Activated naive CD4-positive, alpha-beta T cell treated with anti-CD3 and anti-CD28 coated beads, Interleukin-2, amount 50 U/mL, for 72 hours (primary cell): ENCODE results near the gene SEPTIN1. TPM values are rescaled to one million over a fixed set of nuclear protein-coding genes. Genes with fewer than 3 reads are reported as not detected.

Experiments
- ATAC-seq, 2 donors: fragments of 150-1000 bp; cut with Tn5 transposase; 2 replicates each; pipeline ENCODE4 v1.10.0; 2021; ENCODE audit warnings: mild to moderate bottlenecking in 2 of 2, moderate library complexity in 2 of 2
- DNase-seq, 2 donors: peaks; one replicate each; pipeline ENCODE4 v3.0.0; 2021 to 2022; ENCODE audit warnings: low spot score in 2 of 2
- H3K27ac Mint-ChIP-seq, 2 donors: one replicate each; pipeline ENCODE4 v1.8.0; 2022; ENCODE audit warnings: mild to moderate bottlenecking in 2 of 2, mixed read lengths in 2 of 2
- H3K36me3 Mint-ChIP-seq, 2 donors: one replicate each; pipeline ENCODE4 v1.8.0; 2022; ENCODE audit warnings: mixed read lengths in 2 of 2
- H3K9me3 Mint-ChIP-seq, 2 donors: one replicate each; pipeline ENCODE4 v1.8.0; 2022; ENCODE audit warnings: mixed read lengths in 2 of 2
- total RNA-seq, 2 donors: library from RNA; stranded (reverse); gene quantifications; one replicate each; pipeline ENCODE4 v1.2.3, GENCODE V29; 2022

SEPTIN1 gene, protein sequence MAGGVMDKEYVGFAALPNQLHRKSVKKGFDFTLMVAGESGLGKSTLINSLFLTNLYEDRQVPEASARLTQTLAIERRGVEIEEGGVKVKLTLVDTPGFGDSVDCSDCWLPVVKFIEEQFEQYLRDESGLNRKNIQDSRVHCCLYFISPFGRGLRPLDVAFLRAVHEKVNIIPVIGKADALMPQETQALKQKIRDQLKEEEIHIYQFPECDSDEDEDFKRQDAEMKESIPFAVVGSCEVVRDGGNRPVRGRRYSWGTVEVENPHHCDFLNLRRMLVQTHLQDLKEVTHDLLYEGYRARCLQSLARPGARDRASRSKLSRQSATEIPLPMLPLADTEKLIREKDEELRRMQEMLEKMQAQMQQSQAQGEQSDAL
- total RNA-seq, result 100 to 1,000 TPM; 161 to 208 TPM

DNA sequence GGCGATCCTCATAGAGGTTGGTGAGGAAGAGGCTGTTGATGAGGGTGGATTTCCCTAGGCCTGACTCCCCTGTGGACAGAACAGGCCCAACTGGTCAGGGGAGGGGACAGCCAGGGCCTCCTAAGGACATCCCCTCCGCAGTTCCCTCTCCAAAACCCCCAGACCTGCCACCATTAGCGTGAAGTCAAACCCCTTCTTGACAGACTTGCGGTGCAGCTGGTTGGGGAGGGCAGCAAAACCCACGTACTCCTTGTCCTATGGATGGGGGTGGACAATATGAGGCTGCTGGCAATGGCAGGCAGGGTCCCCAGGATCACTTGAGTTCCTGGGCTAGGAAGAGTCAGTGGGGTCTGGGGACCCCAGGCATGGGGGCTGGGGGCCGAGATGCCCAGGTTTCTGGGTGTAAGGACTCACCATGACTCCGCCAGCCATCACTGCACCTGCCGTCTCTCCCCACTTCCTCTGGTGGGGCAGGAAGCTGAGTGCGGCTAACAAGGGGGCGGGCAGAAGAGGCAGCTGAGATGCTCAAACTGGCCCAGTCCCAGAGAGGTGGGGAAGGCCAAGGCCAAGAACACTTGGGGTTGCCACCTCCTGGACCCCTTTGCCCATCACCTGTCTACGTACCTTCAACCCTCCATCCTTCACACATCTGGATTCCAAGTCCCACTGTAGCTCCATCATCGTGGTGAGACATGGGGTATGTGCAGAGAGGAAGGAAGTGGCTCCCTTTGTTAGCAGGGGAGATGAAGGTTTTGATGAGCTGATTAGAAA is at the start of gene SEPTIN1:
Gene SEPTIN1 (minus strand): TSS at position 451 of the 771 bp plus-strand sequence. CDS start 19 bp downstream, at position 432.
- H3K36me3 Mint-ChIP-seq, result peaks cover 26 to 28% of the 10 kb centered on the region in 2 donors
- no peaks in the 10 kb centered on the region for H3K9me3 Mint-ChIP-seq
- peak within 1 kb of the TSS; percentile 94 to 98 for H3K27ac Mint-ChIP-seq
- peak; percentile 33 to 45 for ATAC-seq
- peak; percentile 71 to 81 for DNase-seq

DNA sequence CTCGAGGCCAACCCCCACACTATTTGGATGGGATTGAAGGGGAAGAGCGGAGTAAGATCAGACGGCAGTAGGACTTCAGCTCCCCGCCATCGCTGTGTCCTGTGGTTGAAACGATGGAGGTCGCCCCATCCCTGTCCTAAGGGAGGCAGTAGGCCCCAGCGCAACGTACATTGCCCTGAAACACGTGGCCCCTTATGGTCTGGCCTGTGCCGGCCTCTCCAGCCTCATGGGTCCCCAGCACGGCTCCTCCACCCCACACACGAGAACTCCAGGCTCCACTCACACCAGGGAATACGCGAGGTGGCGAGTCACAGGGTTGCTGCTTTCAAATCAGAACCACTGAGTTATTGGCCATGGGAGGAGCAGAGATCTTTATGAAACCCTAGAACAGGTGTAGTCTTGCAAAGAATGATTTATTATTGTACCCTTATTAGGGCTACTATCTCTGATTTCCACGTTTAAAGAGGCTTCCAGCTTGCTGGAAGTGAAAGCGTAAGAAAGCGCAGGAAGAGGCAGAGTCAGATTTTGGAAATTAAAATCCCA is 48.1 kb upstream of the SEPTIN1 start:
- peak in 1 of 2 donors; percentile 73 for DNase-seq
- H3K27ac Mint-ChIP-seq, result no peak overlapping the region
- ATAC-seq, result peak; percentile 31 to 40
- peaks cover 0 to 8% of the 10 kb centered on the region in 2 donors for H3K36me3 Mint-ChIP-seq
- no peaks in the 10 kb centered on the region for H3K9me3 Mint-ChIP-seq

DNA sequence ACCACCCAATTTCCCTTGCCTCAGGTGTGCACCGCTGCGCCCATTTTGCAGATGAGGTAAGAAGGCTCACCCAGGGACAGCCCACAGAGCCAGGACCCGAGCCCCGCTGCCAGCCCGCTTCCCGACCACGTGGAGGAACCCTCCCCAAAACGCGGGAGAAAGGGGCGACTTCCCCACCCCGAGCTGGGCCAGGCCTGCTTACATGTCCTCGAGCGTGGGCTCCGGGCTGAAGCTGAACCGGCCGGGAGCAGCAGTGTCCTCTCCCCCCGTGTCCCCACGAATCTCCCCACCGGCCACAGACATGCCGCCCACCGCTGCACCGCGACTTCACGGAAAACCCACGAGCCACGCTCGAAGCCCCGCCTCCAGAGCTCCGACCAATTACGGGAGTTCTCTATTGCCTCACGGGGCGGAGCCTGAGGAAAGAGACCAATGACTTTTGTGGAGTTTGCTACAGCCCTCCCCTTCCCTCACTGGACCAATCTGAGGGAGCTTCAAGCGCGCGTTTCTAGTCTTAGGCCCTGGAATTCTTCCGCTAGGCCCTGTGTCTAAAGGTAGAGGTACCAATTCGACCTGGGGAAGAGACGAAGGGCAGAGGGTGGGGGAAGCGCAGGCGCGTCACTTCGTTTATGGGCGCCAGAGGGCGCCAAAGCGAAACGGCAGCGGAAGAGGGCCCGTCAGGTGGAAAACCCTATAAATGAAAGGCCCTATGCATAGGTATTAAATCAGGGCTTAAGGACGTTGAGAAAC is 47.5 kb upstream of the SEPTIN1 start, which contains the start of gene DCTPP1:
Gene DCTPP1 (minus strand): TSS at position 353 of the 750 bp plus-strand sequence. CDS start 50 bp downstream, at position 303.
- DNase-seq (peak; percentile 91 to 96), ATAC-seq (peak; percentile 95 to 96)
- Mint-ChIP-seq H3K27ac (no peak within 1 kb of the TSS), H3K36me3 (peaks cover 0 to 8% of the 10 kb centered on the region in 2 donors), H3K9me3 (no peaks in the 10 kb centered on the region)

DNA sequence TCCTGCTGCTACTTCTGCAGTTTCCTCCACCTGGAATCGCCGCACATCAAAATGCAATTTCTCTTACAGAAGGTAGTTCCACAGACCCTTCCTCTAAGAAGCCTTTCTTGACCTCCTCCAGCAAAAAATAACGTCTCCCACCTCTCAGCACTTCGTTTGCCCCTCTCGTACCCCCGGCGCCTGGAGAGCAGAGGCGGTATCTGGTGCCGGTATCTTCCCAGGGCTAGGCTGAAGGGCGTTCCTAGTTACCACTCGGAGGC is 47.0 kb upstream of the SEPTIN1 start:
- H3K27ac Mint-ChIP-seq, result no peak overlapping the region
- DNase-seq (no peak), ATAC-seq (no peak)
- H3K36me3 Mint-ChIP-seq, result peaks cover under 1 to 12% of the 10 kb centered on the region in 2 donors
- no peaks in the 10 kb centered on the region for H3K9me3 Mint-ChIP-seq

DNA sequence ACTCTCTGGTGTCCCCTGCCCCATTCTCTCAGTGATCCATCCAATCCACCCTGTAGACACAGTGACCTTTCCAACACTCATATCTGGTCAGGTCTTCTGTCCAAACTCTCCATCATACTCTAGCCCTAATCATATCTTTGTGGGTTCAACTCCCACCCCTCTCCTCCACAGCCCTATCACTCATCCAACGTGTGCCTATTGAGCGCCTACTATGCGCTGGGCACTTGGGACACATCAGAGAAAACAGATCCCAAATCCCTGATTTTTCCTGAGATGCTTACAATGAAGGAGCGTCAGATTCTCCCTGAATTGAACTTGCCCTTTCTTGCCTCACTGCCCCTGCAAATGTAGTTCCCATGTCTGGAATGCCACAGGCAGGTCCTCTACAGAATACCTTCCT is 45.7 kb upstream of the SEPTIN1 start:
- Mint-ChIP-seq H3K9me3 (no peaks in the 10 kb centered on the region), H3K36me3 (peaks cover 5 to 24% of the 10 kb centered on the region in 2 donors), H3K27ac (peak overlapping the region in 1 of 2 donors; percentile 0)
- no peak for ATAC-seq
- DNase-seq, result no peak

DNA sequence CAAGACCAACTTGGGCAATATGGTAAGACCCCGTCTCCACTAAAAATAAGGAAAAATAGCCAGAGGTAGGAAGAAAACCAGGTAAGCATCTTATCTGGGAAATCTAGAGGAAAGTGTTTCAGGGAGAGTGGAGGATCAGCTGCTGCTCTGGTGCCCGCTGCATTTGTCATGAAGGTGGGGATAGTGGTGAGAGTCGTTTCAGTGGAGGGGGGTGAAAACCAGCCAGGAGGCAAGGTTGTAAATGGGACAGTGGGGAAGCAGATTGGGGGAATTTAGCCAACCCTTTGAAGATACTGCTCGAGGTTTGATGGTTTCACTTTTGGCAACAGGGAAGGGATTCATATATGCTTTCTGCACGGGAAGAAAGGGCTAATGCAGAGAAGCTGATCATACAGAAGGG is 38.6 kb upstream of the SEPTIN1 start:
- Mint-ChIP-seq H3K27ac (peak overlapping the region in 1 of 2 donors; percentile 39), H3K36me3 (peaks cover 5 to 27% of the 10 kb centered on the region in 2 donors), H3K9me3 (no peaks in the 10 kb centered on the region)
- ATAC-seq (no peak), DNase-seq (no peak)

DNA sequence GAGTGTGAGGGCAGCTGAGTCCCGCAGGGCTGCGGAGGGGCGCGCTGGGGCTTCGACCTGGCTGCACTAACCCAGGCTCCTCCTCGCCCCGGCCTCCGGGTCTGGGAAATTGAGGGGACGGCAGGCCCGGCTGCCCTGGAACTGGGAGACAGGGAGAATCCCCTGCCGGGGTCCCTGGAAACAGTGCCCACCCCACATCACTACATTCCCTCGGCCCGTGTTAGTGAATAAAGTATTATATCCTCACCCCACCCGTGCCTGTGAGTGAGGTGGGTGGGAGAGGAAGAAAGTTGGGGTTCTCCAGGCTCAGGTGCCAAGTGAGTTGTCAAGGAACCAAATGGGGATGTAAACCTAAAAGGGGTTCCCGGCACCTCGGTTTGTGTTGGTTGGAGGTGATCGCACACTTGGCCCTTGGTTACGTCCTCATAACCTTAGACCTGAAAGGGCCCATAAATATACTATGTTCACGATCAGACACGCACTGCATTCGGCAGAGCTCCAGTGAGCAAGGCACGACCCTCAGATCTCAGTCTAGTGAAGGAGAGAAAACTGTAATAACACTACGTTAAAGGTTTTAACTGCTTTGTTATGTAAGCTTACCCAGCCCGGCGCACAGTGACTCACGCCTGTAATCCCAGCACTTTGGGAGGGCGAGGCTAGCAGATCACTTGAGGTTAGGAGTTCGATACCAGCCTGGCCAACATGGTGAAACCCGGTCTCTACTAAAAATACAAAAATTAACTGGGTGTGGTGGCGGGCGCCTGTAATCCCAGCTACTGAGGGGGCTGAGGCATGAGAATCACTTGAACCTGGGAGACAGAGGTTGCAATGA is 36.2 kb upstream of the SEPTIN1 start:
- DNase-seq (no peak), ATAC-seq (no peak)
- H3K36me3 Mint-ChIP-seq, result peaks cover 0 to 9% of the 10 kb centered on the region in 2 donors
- H3K9me3 Mint-ChIP-seq, result no peaks in the 10 kb centered on the region
- no peak overlapping the region for H3K27ac Mint-ChIP-seq

DNA sequence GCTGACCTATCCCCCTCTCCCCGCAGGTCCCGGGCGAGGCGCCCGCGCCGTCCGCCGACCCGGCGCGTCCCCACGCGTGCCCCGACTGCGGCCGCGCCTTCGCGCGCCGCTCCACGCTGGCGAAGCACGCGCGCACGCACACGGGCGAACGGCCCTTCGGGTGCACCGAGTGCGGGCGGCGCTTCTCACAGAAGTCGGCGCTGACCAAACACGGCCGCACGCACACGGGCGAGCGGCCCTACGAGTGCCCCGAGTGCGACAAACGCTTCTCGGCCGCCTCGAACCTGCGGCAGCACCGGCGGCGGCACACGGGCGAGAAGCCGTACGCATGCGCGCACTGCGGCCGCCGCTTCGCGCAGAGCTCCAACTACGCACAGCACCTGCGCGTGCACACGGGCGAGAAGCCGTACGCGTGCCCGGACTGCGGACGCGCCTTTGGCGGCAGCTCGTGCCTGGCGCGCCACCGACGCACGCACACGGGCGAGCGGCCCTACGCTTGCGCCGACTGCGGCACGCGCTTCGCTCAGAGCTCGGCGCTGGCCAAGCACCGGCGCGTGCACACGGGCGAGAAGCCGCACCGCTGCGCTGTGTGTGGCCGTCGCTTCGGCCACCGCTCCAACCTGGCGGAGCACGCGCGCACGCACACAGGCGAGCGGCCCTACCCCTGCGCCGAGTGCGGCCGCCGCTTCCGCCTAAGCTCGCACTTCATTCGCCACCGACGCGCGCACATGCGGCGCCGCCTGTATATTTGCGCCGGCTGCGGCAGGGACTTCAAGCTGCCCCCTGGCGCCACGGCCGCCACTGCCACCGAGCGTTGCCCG is 35.4 kb upstream of the SEPTIN1 start:
- H3K9me3 Mint-ChIP-seq, result no peaks in the 10 kb centered on the region
- peaks cover 0 to 5% of the 10 kb centered on the region in 2 donors for H3K36me3 Mint-ChIP-seq
- peak; percentile 85 to 86 for DNase-seq
- no peak overlapping the region for H3K27ac Mint-ChIP-seq
- peak; percentile 89 to 91 for ATAC-seq

DNA sequence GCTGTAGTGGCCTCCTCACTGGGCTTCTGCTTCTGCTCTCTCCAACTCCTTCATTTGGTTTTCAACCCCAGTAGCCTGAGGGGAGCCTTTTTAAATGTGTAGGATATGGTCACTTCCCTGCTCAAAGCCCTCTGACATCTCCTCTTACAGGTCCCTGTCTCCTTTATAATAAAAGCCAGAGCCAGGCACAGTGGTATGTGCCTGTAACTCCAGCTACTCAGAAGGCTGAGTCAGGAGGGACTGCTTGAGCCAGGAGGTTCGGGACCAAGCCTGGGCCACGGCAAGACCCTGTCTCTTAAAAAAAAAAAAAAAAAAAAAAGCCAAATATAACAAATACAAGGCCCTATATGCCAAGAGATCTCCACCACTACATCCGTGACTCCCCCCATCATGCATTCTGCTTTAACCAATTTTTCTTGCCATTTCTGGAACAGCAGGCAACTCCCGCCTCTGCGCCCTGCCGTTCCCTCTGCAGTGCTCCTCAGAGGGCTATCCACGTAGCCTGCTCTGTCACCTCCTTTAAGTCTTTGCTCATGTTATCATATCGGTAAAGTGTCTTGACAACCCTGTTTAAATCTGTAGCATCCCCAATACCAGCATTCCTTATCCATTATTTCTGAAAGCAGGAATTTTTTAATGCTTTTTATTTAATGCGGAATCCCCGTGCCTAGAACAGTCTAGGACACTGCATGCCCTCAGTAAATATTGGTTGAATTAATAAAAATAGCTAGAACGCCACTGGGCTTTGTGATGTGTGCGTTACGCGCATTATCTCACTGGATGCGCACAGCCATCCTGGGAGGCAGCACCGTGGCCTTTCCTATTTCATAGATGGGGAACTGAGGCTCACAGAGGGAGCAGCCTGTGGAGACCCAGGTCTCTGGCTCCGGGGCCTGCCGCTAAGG is 34.5 kb upstream of the SEPTIN1 start:
- peaks cover 0 to 4% of the 10 kb centered on the region in 2 donors for H3K36me3 Mint-ChIP-seq
- no peak for DNase-seq
- H3K9me3 Mint-ChIP-seq, result no peaks in the 10 kb centered on the region
- H3K27ac Mint-ChIP-seq, result peak overlapping the region in 1 of 2 donors; percentile 8
- no peak for ATAC-seq

DNA sequence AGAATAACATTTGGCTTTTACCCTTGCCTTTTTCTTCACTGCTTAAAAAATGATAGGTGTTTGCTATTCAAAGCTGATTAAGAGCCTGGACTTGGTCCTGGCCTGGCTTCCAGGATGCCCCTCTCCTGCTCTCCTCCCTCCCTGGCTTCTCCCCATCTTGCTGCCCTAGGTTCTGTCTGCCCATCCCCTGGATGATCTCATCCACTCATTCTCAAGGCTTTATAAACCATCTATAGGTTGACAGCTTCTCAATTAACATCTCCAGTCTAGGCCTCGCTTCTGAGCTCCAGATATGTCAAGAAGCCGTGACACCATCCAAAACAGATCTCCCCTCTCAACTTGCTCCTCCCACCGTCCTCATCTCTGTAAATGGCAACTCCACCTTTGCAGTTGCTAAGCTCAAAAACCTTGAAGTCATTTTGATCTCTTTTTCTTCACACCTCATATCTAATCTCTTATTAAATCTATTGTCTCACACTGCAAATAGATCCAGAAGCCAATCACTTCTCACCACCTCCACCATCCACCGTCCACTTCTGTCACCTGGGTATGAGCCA is 33.8 kb upstream of the SEPTIN1 start:
- ATAC-seq (no peak), DNase-seq (no peak)
- Mint-ChIP-seq H3K27ac (no peak overlapping the region), H3K36me3 (no peaks in the 10 kb centered on the region), H3K9me3 (no peaks in the 10 kb centered on the region)

DNA sequence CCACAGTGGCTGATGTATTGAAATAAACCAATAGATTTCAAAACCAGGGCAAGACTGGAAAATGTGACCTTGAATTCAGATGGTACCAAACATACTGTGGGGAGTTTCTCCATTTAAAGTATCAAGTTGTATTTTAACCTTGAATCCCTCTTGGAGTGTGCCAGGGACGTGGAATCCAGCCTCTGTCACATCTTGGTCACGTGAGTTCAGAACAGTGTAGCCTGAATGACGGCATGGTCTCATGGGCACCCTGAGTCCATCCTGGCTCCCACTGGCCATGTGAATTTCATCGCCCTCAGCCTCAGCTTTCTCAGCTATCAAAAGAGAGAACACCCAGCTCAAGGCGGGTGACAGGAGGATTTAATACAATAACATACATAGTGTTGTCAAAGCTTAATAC is 31.8 kb upstream of the SEPTIN1 start:
- no peak for ATAC-seq

DNA sequence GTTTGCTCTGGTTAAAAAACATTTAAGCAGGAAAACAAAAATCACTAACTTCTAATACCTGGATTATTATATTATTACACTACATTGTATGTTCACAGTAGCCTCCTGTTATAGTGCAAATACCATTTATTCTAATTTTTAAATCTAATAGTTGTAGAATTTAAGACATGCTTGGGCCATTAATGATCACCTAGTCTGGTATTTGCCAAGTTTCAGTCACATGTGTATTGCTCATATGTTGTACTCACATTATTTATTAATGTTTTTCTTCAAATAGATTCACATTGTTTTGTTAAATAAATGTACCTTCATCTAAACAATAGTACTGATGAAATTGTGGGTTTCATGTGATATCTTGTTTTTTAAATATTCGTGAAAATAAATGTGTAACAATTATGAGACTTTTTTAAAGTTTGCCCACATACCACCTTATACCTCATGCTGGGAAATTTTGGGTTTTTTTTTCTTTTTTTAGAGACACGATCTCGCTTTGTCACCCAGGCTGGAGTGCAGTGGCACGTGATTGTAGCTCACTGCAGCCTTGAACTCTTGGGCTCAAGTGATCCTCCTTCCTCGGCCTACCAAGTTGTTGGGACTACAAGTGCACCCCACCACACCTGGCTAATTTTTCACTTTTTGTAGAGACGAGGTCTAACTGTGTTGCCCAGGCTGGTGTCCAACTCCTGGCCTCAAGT is 30.9 kb upstream of the SEPTIN1 start:
- no peak for ATAC-seq
- H3K27ac Mint-ChIP-seq, result peak overlapping the region in 1 of 2 donors; percentile 79
- DNase-seq, result no peak
- H3K36me3 Mint-ChIP-seq, result no peaks in the 10 kb centered on the region
- H3K9me3 Mint-ChIP-seq, result no peaks in the 10 kb centered on the region

More for the DNA sequence above, 31.8 kb upstream of the SEPTIN1 start:
- Mint-ChIP-seq H3K36me3 (no peaks in the 10 kb centered on the region), H3K27ac (no peak overlapping the region), H3K9me3 (no peaks in the 10 kb centered on the region)
- DNase-seq, result no peak
